Measurements from ENCODE around the gene FBXL7. TPM values are rescaled to one million over a fixed set of nuclear protein-coding genes. Genes with fewer than 3 reads are reported as not detected.
A peak's percentile ranks its signal among the peaks of the same experiment; 100 is the strongest.

The FBXL7 gene
- total and polyA plus RNA-seq, 2 of the 8 experiments (the other 6 are each of a cell fraction or from before 2014, with no cell fraction given), result 17.7 to 17.8 TPM

- peak overlapping the region; percentile 55 for H3K4ac ChIP-seq (replicated peaks; ENCODE audit: insufficient read length, low read depth, low read length)
- no peak overlapping the region for H3K23ac ChIP-seq (ENCODE audit: insufficient read length)
- H2BK120ac ChIP-seq (replicated peaks; ENCODE audit: low read depth, low read length), result peak overlapping the region; percentile 60
- no peak overlapping the region for H2BK15ac ChIP-seq (ENCODE audit: low read length)
- H3K36me3 ChIP-seq (ENCODE audit: control insufficient read depth in 2 of 4, insufficient read depth in 4 of 4, low read length in 3 of 4), result peaks cover 0 to 6% (median 3%) of the 10 kb centered on the region in 4 experiments; a peak in 3 of 8 replicates
- peak overlapping the region; percentile 86 for H3K18ac ChIP-seq (ENCODE audit: extremely low read depth, low read length)
- H3K23me2 ChIP-seq (ENCODE audit: low read depth, low read length), result no peaks in the 10 kb centered on the region
- H3K14ac ChIP-seq (ENCODE audit: insufficient read length), result no peak overlapping the region
- peak overlapping the region; percentile 24 for H4K5ac ChIP-seq (ENCODE audit: insufficient read length, low read depth, low read length)
- peak overlapping the region; percentile 69; the same call in 1 of the 2 replicates for H2BK12ac ChIP-seq (ENCODE audit: low read depth, low read length)
- no peaks in the 10 kb centered on the region for H3K27me3 ChIP-seq (replicated peaks in 1 of 4; ENCODE audit: control insufficient read depth in 3 of 4, extremely low read depth in 1 of 4, insufficient read depth in 3 of 4, low read length in 3 of 4)
- H3K4me1 ChIP-seq (replicated peaks in 1 of 4; ENCODE audit: control insufficient read depth in 3 of 4, insufficient read depth in 4 of 4, low read length in 3 of 4), result peaks cover 10 to 19% (median 13%) of the 10 kb centered on the region in 4 experiments; a peak in 6 of 7 replicates
- peak overlapping the region in 1 of 2 experiments; percentile 4; a peak in 1 of 4 replicates for H3K4me2 ChIP-seq (ENCODE audit: insufficient read depth in 1 of 2, low read depth in 2 of 2, low read length in 2 of 2)
- H2BK20ac ChIP-seq (ENCODE audit: low read length), result peak overlapping the region; percentile 62; the same call in 1 of the 2 replicates
- H3K9ac ChIP-seq (replicated peaks in 1 of 4; ENCODE audit: extremely low read depth in 1 of 4, low read depth in 3 of 4, low read length in 3 of 4), result no peak overlapping the region
- CTCF ChIA-PET (ENCODE audit: partially characterized antibody), result interaction anchor here (0.6 kb wide), 1 partner anchor 1579 kb away, joined by 3 read pairs; no protein-coding TSS in a partner anchor
- no peak overlapping the region for H4K8ac ChIP-seq (ENCODE audit: extremely low read depth, insufficient read depth, low read length)
- H4K91ac ChIP-seq (replicated peaks; ENCODE audit: insufficient read length, low read length), result peak overlapping the region; percentile 92
- H3K27ac ChIP-seq (ENCODE audit: low read depth, low read length), result no peak overlapping the region
- POLR2A ChIA-PET (ENCODE audit: partially characterized antibody), result interaction anchor here (1.3 kb wide), 1 partner anchor 54 kb away, joined by 3 read pairs; no protein-coding TSS in a partner anchor
- FAIRE-seq (no peak), DNase-seq (ENCODE audit: low read depth in 1 of 2, low spot score in 2 of 2) (no peak)
- H2AFZ ChIP-seq (ENCODE audit: low read length), result no peak overlapping the region
- no peak overlapping the region for H3K4me3 ChIP-seq (ENCODE audit: extremely low read depth in 1 of 4, insufficient read depth in 2 of 4, low read depth in 3 of 4, low read length in 4 of 4)
- H3K79me2 ChIP-seq (ENCODE audit: control insufficient read depth in 1 of 2, insufficient read depth in 2 of 2, low read length in 2 of 2), result peaks cover 0 to 23% of the 10 kb centered on the region in 2 experiments; a peak in 1 of 4 replicates
- WGBS, 2 experiments (ENCODE audit: extremely low coverage in 1 of 2, insufficient coverage in 1 of 2, insufficient read length in 1 of 2, insufficient replicate concordance in 2 of 2, low coverage in 1 of 2, low lambda C conversion rate in 2 of 2, missing lambda C conversion rate in 1 of 2), result 72% methylated on average over 4 of the region's 4 CpGs; no CpG with 5 or more reads in 1 of the 2 experiments
- no peak overlapping the region for H3K56ac ChIP-seq (replicated peaks; ENCODE audit: insufficient read length, low read depth, low read length)
- H2AK5ac ChIP-seq (ENCODE audit: low read depth, low read length), result 0 out of 2 replicates have a peak overlapping the region, but pooled peaks have one; percentile 24
- peak overlapping the region; percentile 53; the same call in 1 of the 2 replicates for H2BK5ac ChIP-seq (ENCODE audit: low read depth, low read length)
- H4K20me1 ChIP-seq (replicated peaks in 1 of 2; ENCODE audit: control insufficient read depth in 1 of 2, insufficient read depth in 2 of 2, low read length in 2 of 2), result no peaks in the 10 kb centered on the region
- H3K79me1 ChIP-seq (ENCODE audit: low read depth, low read length), result no peaks in the 10 kb centered on the region; the same call in 1 of the 2 replicates
- peaks cover 16 to 17% of the 10 kb centered on the region in 2 experiments for H3K9me3 ChIP-seq (ENCODE audit: insufficient read depth in 2 of 2, low read depth in 1 of 2, low read length in 1 of 2)
- TF ChIP-seq ASH2L (IDR thresholded peaks at IDR 0.05; ENCODE audit: low read length), result no peak
- no peak for TF ChIP-seq CBX8 (IDR thresholded peaks at IDR 0.05; ENCODE audit: borderline replicate concordance, low read depth, low read length)
- no peak for TF ChIP-seq JUN (IDR thresholded peaks at IDR 0.05; ENCODE audit: low read depth, low read length)
- no peak for TF ChIP-seq RAD21 (IDR thresholded peaks at IDR 0.05 in 1 of 2, conservative IDR thresholded peaks at IDR 0.05 in 1 of 2; ENCODE audit: low read depth in 2 of 2, low read length in 2 of 2)
- no peak for TF ChIP-seq CBX5 (IDR thresholded peaks at IDR 0.05; ENCODE audit: low read depth, low read length)
- no peak for TF ChIP-seq SP2 (IDR thresholded peaks at IDR 0.05; ENCODE audit: low read length)
- no peak for TF ChIP-seq EZH2 (IDR thresholded peaks at IDR 0.05; ENCODE audit: low read depth, low read length, severe bottlenecking)
- no peak for TF ChIP-seq JUND (IDR thresholded peaks at IDR 0.05; ENCODE audit: low read length)
- no peak for TF ChIP-seq ATF3 (IDR thresholded peaks at IDR 0.05; ENCODE audit: insufficient read depth, low read depth, low read length)
- no peak for TF ChIP-seq EP300 (IDR thresholded peaks at IDR 0.05; ENCODE audit: borderline replicate concordance in 1 of 2, low read depth in 2 of 2, low read length in 2 of 2)
- no peak for TF ChIP-seq MAX (IDR thresholded peaks at IDR 0.05)
These were observed 50.6 kb downstream of the FBXL7 start for GRCh38 chr5:15550502-15551112.

Data from H1 (cell line).